Posterior cingulate gyrus (tissue), 11 donors: ENCODE data around the gene RNLS.

Experiments used
- DNase-seq, 10 donors: peaks; one replicate each; pipeline versions ENCODE4 v3.0.0 to v3.0.0-alpha.2; 2020 to 2021; ENCODE audit warnings: mixed read lengths in 3 of 10
- intact Hi-C: fragments of 100-400 bp; cut with DNase I; formaldehyde crosslinking; loops from one replicate; pipeline ENCODE4 v1.15.1; 2023

The RNLS gene

GRCh38 chr10:88526501-88527105 is 56.5 kb downstream of the RNLS start:
- DNase-seq = no peak
- intact Hi-C loops = no loop called here

DNA sequence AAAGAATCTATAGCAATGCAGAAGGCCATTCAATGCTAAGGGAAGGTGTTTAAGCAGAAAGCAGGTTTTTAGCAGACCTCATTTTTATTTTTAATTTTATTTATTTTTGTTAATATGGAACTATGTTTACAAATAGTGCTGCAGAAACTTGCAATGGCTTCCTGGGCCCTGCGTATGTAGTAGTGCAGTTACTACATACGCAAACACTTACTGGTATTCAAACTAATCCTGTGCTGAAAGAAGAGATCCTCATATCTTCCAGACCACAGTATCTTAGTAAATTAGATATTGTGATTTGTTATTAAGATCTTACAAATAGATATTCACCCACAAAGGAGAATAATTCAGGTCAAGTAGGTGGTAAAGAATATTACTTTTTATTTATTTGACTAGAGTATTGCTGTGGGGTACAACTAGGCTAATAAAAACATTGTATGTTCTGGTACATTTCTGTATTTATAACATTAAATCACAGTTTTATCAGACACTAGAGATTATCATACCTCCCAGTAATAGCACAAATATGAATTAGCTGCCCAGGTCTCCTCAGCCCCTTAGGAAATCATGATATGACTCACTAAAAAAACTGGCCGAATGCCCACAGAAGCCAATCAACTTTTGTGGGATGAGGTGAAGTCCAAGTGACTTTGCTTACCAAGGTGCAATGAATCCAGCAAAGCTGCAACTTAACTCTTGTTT is 57.6 kb downstream of the RNLS start:
- DNase-seq = no peak
- intact Hi-C loops = no loop called here

DNA sequence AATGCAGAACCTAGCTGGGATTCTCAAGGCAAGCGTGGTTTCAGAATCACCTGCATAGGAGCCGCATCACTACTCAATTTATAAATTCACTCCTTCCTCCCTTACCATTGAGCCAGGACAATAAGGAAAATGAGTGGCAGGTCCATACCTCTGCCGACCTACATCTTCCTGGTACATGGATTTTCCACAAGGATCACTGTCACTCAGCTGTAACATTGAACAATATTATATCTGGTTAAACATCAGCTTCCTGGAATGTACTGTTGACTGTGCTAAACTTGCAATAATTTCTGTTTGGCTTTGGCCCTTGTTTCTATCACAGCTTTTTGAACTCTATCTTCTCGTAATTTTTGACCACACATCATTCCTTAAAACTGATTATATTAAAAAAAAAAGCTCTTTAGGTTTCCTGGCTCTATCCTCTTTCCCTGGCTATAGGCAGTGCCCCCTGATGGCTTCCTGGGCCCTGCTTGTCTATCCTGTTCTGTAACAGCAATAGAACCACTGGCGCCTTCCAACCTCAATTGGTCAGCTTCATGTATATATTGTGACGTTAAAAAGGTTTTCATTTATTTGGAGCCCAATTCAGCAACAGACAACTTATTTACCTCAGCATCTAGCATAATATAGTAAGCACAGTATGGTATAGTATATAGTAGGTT is 59.2 kb downstream of the RNLS start:
- DNase-seq = no peak
- intact Hi-C loops = no loop called here

GRCh38 chr10:88522715-88523114 is 60.4 kb downstream of the RNLS start:
- intact Hi-C loops = no loop called here
- DNase-seq = no peak

GRCh38 chr10:88521791-88522190 is 61.3 kb downstream of the RNLS start:
- intact Hi-C loops = no loop called here
- no peak for DNase-seq

GRCh38 chr10:88515235-88515634 is 67.9 kb downstream of the RNLS start:
- DNase-seq = no peak
- intact Hi-C loops = no loop called here

- DNase-seq = no peak
- intact Hi-C loops = no loop called here
These were observed 70.5 kb downstream of the RNLS start for GRCh38 chr10:88512599-88512998.

- intact Hi-C loops = no loop called here
- no peak for DNase-seq
These were observed 74.3 kb downstream of the RNLS start for GRCh38 chr10:88508796-88509195.

- no peak for DNase-seq
- intact Hi-C loops = no loop called here
These were observed 75.2 kb downstream of the RNLS start for GRCh38 chr10:88507826-88508453.

DNA sequence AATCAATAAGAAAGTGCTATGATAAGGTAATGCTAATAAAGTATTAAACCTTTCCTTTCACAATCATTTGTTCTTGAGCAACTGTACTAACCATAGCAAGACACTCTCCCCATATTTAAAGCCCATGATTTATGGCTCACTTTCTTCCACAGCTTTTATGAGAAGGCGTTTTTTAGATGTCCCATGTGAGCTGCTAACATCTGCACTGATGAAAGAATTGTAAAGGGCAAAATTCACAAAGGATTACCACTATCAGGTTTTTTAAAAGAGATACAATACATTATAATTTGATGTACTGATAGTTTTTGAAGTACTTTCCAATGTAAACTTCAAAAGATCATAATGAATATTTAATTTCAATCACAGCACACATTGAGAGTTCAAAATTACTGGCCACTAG is 75.7 kb downstream of the RNLS start:
- intact Hi-C loops = no loop called here
- no peak for DNase-seq

- no peak for DNase-seq
- intact Hi-C loops = no loop called here
These were observed 77.4 kb downstream of the RNLS start for GRCh38 chr10:88505680-88506215.

GRCh38 chr10:88505265-88505664 is 77.9 kb downstream of the RNLS start:
- DNase-seq = no peak
- intact Hi-C loops = no loop called here

- intact Hi-C loops = no loop called here
- no peak for DNase-seq
These were observed 82.5 kb downstream of the RNLS start for GRCh38 chr10:88500656-88501055.

DNA sequence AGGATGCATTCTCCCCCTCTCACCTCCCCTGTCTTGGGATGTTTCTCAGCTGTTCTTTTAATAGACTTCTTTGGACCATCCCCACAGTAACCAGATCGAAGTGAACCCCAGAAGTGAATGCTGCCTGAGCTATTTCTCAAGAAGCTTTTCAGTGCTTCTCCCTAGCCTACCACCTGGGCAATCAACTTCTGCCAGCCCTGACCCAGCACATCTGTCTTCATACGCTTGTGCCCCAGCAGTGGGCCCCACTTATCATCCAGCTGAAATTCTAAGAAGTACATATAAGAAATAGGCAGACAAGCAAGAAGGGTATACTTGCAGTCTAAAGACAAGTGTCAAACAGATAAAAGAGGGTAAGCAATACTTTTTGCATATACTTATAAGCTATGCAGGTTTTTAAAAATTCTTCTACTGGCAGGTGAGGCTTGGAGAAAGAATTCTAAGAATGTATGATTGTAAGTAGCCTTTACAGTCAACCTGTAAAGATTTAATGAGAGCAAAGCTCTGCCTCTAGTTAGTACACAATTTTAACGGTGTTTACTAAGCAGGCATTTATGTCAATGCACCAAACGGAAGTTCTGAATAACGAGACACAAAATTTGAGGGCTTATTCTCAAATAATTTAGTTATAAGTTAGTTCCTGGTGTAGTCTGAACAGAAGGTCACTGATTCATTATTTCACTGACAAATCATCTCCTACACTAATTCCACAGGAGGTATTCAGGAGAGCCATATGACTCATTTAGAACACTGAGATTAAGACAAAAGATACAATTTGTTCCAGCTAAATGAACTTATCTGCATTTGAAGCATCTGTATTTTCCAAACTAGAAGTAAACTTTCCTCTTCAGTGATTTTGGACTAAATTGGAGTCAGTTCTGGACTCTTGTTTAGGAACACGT is 83.3 kb downstream of the RNLS start:
- intact Hi-C loops = no loop called here

DNA sequence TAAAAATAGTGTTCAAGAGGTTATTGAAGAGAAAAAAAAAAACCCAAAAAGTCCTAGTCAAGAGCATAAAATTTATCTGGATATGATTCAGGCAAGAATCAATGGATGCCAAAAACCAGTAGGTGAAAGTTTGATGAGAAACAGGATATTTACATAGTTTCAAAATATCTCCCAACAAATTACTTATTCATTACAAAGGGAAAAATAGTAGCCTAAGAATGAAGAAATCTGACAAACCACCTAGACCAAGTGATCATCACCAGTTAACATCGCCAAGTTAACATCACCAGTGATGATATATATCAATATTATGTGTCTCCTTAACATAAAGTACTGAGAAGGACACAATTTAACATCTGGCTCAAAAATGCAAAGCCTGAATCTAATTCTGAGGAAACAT is 85.2 kb downstream of the RNLS start:
- DNase-seq = no peak
- intact Hi-C loops = no loop called here

More for the DNA sequence above, 83.3 kb downstream of the RNLS start:
- DNase-seq = peak in 2 of 10 donors; percentile 31 to 57

- intact Hi-C loops = no loop called here
- no peak for DNase-seq
These were observed 88.6 kb downstream of the RNLS start for GRCh38 chr10:88494537-88494936.

- no peak for DNase-seq
- intact Hi-C loops = no loop called here
These were observed 89.2 kb downstream of the RNLS start for GRCh38 chr10:88493691-88494483.

GRCh38 chr10:88491314-88491713 is 91.8 kb downstream of the RNLS start:
- intact Hi-C loops = no loop called here
- DNase-seq = no peak

DNA sequence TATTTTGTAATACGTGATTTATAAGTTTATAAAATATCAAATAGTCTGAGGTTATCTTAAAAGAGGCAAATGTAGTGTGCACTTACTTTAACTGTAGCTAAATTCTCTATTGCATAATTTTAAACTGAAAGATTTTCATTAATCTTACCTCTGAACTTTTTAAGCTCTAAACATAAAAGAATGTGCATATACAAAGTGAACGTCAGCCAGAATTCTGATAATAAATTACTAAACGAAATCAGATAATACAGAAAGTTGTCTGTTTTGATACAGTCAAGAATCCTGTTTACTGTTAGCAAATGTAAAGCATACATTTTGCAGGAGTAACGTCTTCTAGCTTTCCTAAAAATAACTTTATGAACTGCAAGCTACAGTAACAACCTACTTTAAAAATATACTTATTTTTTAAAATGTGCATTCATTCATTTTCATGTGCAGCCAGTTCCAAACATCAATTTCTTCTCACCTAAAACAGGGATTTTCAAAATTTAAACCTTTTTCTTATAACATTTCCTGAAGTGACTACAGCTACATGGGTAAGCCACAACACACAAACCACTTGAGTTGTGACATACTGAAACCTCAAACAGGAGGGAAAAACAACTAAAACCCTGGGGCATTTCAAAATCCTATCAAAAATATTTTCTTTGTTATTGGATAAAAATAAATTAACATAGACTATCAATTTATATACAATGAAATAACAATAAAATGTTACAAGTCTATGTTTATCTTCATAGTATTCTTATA is 92.7 kb downstream of the RNLS start:
- intact Hi-C loops = no loop called here
- no peak for DNase-seq
